GM23248 (cell line): ENCODE results near the gene DIAPH3. TPM values are rescaled to one million over a fixed set of nuclear protein-coding genes. Genes with fewer than 3 reads are reported as not detected.

ENCODE experiments used
- DNase-seq: peaks from one replicate; pipeline ENCODE4 v3.0.0-alpha.2; 2015
- H2AFZ ChIP-seq: fragments of 200-600 bp; sonication (generic); 2 replicates; pipeline ENCODE4 v1.6.1; 2016; ENCODE audit warnings: antibody characterized with exemption
- H3F3A ChIP-seq: fragments of 200-600 bp; sonication (generic); 2 replicates; pipeline ENCODE4 v1.6.1; 2016; ENCODE audit warnings: mild to moderate bottlenecking, antibody characterized with exemption, mixed run types; ENCODE audit not compliant: insufficient read depth
- H3K27ac ChIP-seq: fragments of 200-600 bp; sonication (generic); 2 replicates; pipeline ENCODE4 v1.5.1; 2016; ENCODE audit warnings: mild to moderate bottlenecking
- H3K27me3 ChIP-seq: fragments of 200-600 bp; sonication (generic); replicated peaks from 2 replicates; pipeline ENCODE4 v1.6.1; 2016; ENCODE audit warnings: mild to moderate bottlenecking; ENCODE audit not compliant: insufficient read depth
- H3K36me3 ChIP-seq: fragments of 200-600 bp; sonication (generic); 2 replicates; pipeline ENCODE4 v1.6.1; 2016; ENCODE audit warnings: low read depth, mild to moderate bottlenecking
- H3K4me1 ChIP-seq: fragments of 200-600 bp; sonication (generic); 2 replicates; pipeline ENCODE4 v1.6.1; 2016; ENCODE audit warnings: mild to moderate bottlenecking; ENCODE audit not compliant: insufficient read depth
- H3K4me2 ChIP-seq: fragments of 200-600 bp; sonication (generic); one replicate; pipeline ENCODE4 v1.6.1; 2016; ENCODE audit warnings: mild to moderate bottlenecking; ENCODE audit not compliant: unreplicated experiment
- H3K4me3 ChIP-seq: fragments of 200-600 bp; sonication (generic); 2 replicates; pipeline ENCODE4 v1.5.1; 2016; ENCODE audit warnings: mild to moderate bottlenecking
- H3K79me2 ChIP-seq: fragments of 200-600 bp; sonication (generic); 2 replicates; pipeline ENCODE4 v1.6.1; 2016; ENCODE audit warnings: mild to moderate bottlenecking; ENCODE audit not compliant: insufficient read depth
- H3K9ac ChIP-seq: fragments of 200-600 bp; sonication (generic); 2 replicates; pipeline ENCODE4 v1.6.1; 2016; ENCODE audit warnings: mild to moderate bottlenecking
- H3K9me2 ChIP-seq: fragments of 200-600 bp; sonication (generic); 2 replicates; pipeline ENCODE4 v1.6.1; 2016; ENCODE audit warnings: mixed run types, mild to moderate bottlenecking, moderate library complexity; ENCODE audit not compliant: insufficient read depth
- H3K9me3 ChIP-seq: fragments of 200-600 bp; sonication (generic); one replicate; pipeline ENCODE4 v1.6.1; 2017; ENCODE audit warnings: low read depth
- H4K20me1 ChIP-seq: fragments of 200-600 bp; sonication (generic); 2 replicates; pipeline ENCODE4 v1.6.0; 2016; ENCODE audit not compliant: insufficient read depth
- EZH2 ChIP-seq: fragments of 200-600 bp; sonication (generic); IDR thresholded peaks from 2 replicates; pipeline ENCODE4 v1.6.1; 2018; ENCODE audit warnings: antibody characterized with exemption, mild to moderate bottlenecking; ENCODE audit not compliant: insufficient read depth, poor library complexity, severe bottlenecking
- EZH2phosphoT487 ChIP-seq: fragments of 200-600 bp; sonication (generic); IDR thresholded peaks from 2 replicates; pipeline ENCODE4 v1.6.1; 2018; ENCODE audit warnings: antibody characterized with exemption, moderate library complexity, mild to moderate bottlenecking, low read depth; ENCODE audit not compliant: insufficient read depth
- WGBS, 2 experiments: methylation state at CpG; one replicate each; pipeline ENCODE4 v1.1.6; 2015 to 2017; ENCODE audit warnings: low lambda C conversion rate in 2 of 2, low coverage in 1 of 2; ENCODE audit errors: missing lambda C conversion rate in 2 of 2; 5-methylcytosine and 5-hydroxymethylcytosine counted together
- in situ Hi-C: fragments of 300-500 bp; cut with MboI; formaldehyde crosslinking; loops from 2 replicates; pipeline ENCODE4 v1.15.0; 2020
- polyA plus RNA-seq: library from polyadenylated mRNA; unstranded; fragments of >200 nt; fragmentation: Nextera tagmentation; extraction: Ambion mirVana; gene quantifications from 2 replicates; pipeline ENCODE4 v1.2.1, GENCODE V29; 2016
- total RNA-seq: library from RNA; depleted of rRNA; stranded (reverse); fragments of >200 nt; shearing (Covaris generic); gene quantifications from 2 replicates; pipeline ENCODE4 v1.2.3, GENCODE V29; 2014

The DIAPH3 gene
- total and polyA plus RNA-seq, 2 experiments from 2014 or later = 12.1 to 18.1 TPM

- peak; percentile 55 for DNase-seq
- H3F3A ChIP-seq = peaks cover 29% of the 10 kb centered on the region
- no peak overlapping the region for H3K4me3 ChIP-seq
- H3K4me2 ChIP-seq = peak overlapping the region; percentile 76
- TF ChIP-seq EZH2 (no peak), EZH2phosphoT487 (no peak)
- no peaks in the 10 kb centered on the region for H3K36me3 ChIP-seq
- H3K4me1 ChIP-seq = peaks cover 39% of the 10 kb centered on the region
- H3K27me3 ChIP-seq = no peaks in the 10 kb centered on the region
- in situ Hi-C loops = no loop called here
- H2AFZ ChIP-seq = no peak overlapping the region
- H3K79me2 ChIP-seq = no peaks in the 10 kb centered on the region
- H3K9ac ChIP-seq = no peak overlapping the region
- no peaks in the 10 kb centered on the region for H4K20me1 ChIP-seq
- H3K27ac ChIP-seq = peak overlapping the region; percentile 55
- no peaks in the 10 kb centered on the region for H3K9me3 ChIP-seq
- 33 to 39% methylated on average over 1 of the region's 1 CpG for WGBS, 2 experiments
- no peaks in the 10 kb centered on the region for H3K9me2 ChIP-seq
These were observed 418.3 kb downstream of the DIAPH3 start for GRCh38 chr13:59745392-59745788.

GRCh38 chr13:59744747-59745391, 418.9 kb downstream of the DIAPH3 start:
- TF ChIP-seq EZH2phosphoT487 (no peak), EZH2 (no peak)
- Histone ChIP-seq H3K4me3 (no peak overlapping the region), H3K79me2 (no peaks in the 10 kb centered on the region), H3K9me3 (no peaks in the 10 kb centered on the region), H3K36me3 (no peaks in the 10 kb centered on the region), H3K4me1 (peaks cover 39% of the 10 kb centered on the region), H3F3A (peaks cover 29% of the 10 kb centered on the region), H4K20me1 (no peaks in the 10 kb centered on the region), H2AFZ (no peak overlapping the region), H3K27me3 (no peaks in the 10 kb centered on the region), H3K9me2 (no peaks in the 10 kb centered on the region), H3K27ac (peak overlapping the region; percentile 55), H3K9ac (no peak overlapping the region), H3K4me2 (no peak overlapping the region)
- in situ Hi-C loops = no loop called here
- DNase-seq = peak; percentile 17
- 96 to 98% methylated on average over 2 of the region's 2 CpGs for WGBS, 2 experiments

- H3K4me3 ChIP-seq = no peak overlapping the region
- no peaks in the 10 kb centered on the region for H3K9me3 ChIP-seq
- no peak for DNase-seq
- H3K79me2 ChIP-seq = no peaks in the 10 kb centered on the region
- no peaks in the 10 kb centered on the region for H3K36me3 ChIP-seq
- no peak overlapping the region for H2AFZ ChIP-seq
- in situ Hi-C loops = no loop called here
- no peaks in the 10 kb centered on the region for H4K20me1 ChIP-seq
- 64 to 71% methylated on average over 3 of the region's 3 CpGs for WGBS, 2 experiments
- no peak overlapping the region for H3K4me2 ChIP-seq
- no peak overlapping the region for H3K27ac ChIP-seq
- TF ChIP-seq EZH2phosphoT487 (no peak), EZH2 (no peak)
- no peaks in the 10 kb centered on the region for H3K27me3 ChIP-seq
- no peak overlapping the region for H3K9ac ChIP-seq
- H3K4me1 ChIP-seq = peaks cover 39% of the 10 kb centered on the region
- peaks cover 29% of the 10 kb centered on the region for H3F3A ChIP-seq
- H3K9me2 ChIP-seq = no peaks in the 10 kb centered on the region
These were observed 420.5 kb downstream of the DIAPH3 start for GRCh38 chr13:59743195-59743594.

GRCh38 chr13:59742467-59742866, 421.3 kb downstream of the DIAPH3 start:
- no peak overlapping the region for H3K4me3 ChIP-seq

GRCh38 chr13:59738921-59739320, 424.8 kb downstream of the DIAPH3 start:
- no peak overlapping the region for H3K9ac ChIP-seq
- no peak overlapping the region for H2AFZ ChIP-seq
- no peak overlapping the region for H3K4me3 ChIP-seq
- H3K27me3 ChIP-seq = no peaks in the 10 kb centered on the region
- H3F3A ChIP-seq = no peaks in the 10 kb centered on the region
- in situ Hi-C loops = no loop called here
- no peak overlapping the region for H3K4me2 ChIP-seq
- WGBS, 2 experiments = 79 to 83% methylated on average over 5 of the region's 5 CpGs
- H4K20me1 ChIP-seq = no peaks in the 10 kb centered on the region
- 0 out of 2 replicates have a peak, but pooled peaks cover 8% of the 10 kb centered on the region for H3K4me1 ChIP-seq
- H3K27ac ChIP-seq = no peak overlapping the region
- no peaks in the 10 kb centered on the region for H3K36me3 ChIP-seq
- no peaks in the 10 kb centered on the region for H3K79me2 ChIP-seq
- H3K9me3 ChIP-seq = no peaks in the 10 kb centered on the region
- DNase-seq = no peak
- TF ChIP-seq EZH2 (no peak), EZH2phosphoT487 (no peak)
- H3K9me2 ChIP-seq = no peaks in the 10 kb centered on the region

More at GRCh38 chr13:59742467-59742866, 421.3 kb downstream of the DIAPH3 start:
- no peak for DNase-seq
- TF ChIP-seq EZH2 = no peak
- TF ChIP-seq EZH2phosphoT487 = no peak
- no peaks in the 10 kb centered on the region for H3K27me3 ChIP-seq
- no peaks in the 10 kb centered on the region for H3K9me3 ChIP-seq
- H3K4me2 ChIP-seq = no peak overlapping the region
- H4K20me1 ChIP-seq = no peaks in the 10 kb centered on the region
- no peaks in the 10 kb centered on the region for H3K79me2 ChIP-seq
- no peak overlapping the region for H3K9ac ChIP-seq
- no peak overlapping the region for H3K27ac ChIP-seq
- H3K9me2 ChIP-seq = no peaks in the 10 kb centered on the region
- H3F3A ChIP-seq = peaks cover 29% of the 10 kb centered on the region
- H3K36me3 ChIP-seq = no peaks in the 10 kb centered on the region
- in situ Hi-C loops = no loop called here
- H3K4me1 ChIP-seq = peaks cover 35% of the 10 kb centered on the region
- H2AFZ ChIP-seq = no peak overlapping the region
